IMR-90 (cell line): Measurements from ENCODE around the gene QPRT. TPM values are rescaled to one million over a fixed set of nuclear protein-coding genes. Genes with fewer than 3 reads are reported as not detected.

Source experiments
- ATAC-seq: fragments of 200-7000 bp; cut with Tn5 transposase; 2 replicates; pipeline ENCODE4 v1.9.1; 2020; ENCODE audit warnings: low read depth, mild to moderate bottlenecking, moderate library complexity
- BruUV-seq: library from RNA; stranded (reverse); fragments of 400-500 nt; replicated peaks from 2 replicates; lab custom pipeline; 2021; lab: Mats Ljungman, UMichigan
- CTCF ChIA-PET: fragments of 300-600 bp; formaldehyde crosslinking; extraction: SDS; loops from one replicate; lab custom pipeline; 2021; ENCODE audit warnings: antibody characterized with exemption; lab: Yijun Ruan, JAX
- POLR2A ChIA-PET: fragments of 300-600 bp; sonication (Branson Sonifier 250); formaldehyde crosslinking; loops from one replicate; lab custom pipeline; 2022; ENCODE audit warnings: antibody characterized with exemption; ENCODE audit not compliant: unreplicated experiment; lab: Charles Lee
- DNase-seq: peaks from one replicate; pipeline ENCODE4 v3.0.0; 2013
- H2AFZ ChIP-seq: replicated peaks from 2 replicates; pipeline ENCODE3; 2013; ENCODE audit warnings: low read length, mild to moderate bottlenecking; ENCODE audit not compliant: poor library complexity
- H2AK5ac ChIP-seq: 2 replicates; pipeline ENCODE4 v1.6.1; 2013; ENCODE audit warnings: low read depth, low read length, inconsistent platforms
- H2AK9ac ChIP-seq: replicated peaks from 2 replicates; pipeline ENCODE3; 2013; ENCODE audit warnings: mild to moderate bottlenecking, low read depth, low read length, moderate library complexity; ENCODE audit not compliant: poor library complexity
- H2BK120ac ChIP-seq: 2 replicates; pipeline ENCODE4 v1.6.1; 2013; ENCODE audit warnings: low read depth, low read length, inconsistent platforms
- H2BK15ac ChIP-seq: 3 replicates; pipeline ENCODE4 v1.6.1; 2013; ENCODE audit warnings: low read depth, low read length, inconsistent platforms
- H2BK20ac ChIP-seq: 2 replicates; pipeline ENCODE4 v1.6.1; 2013; ENCODE audit warnings: low read depth, mild to moderate bottlenecking, inconsistent platforms, low read length, moderate library complexity
- H2BK5ac ChIP-seq: 2 replicates; pipeline ENCODE4 v1.6.1; 2013; ENCODE audit warnings: mild to moderate bottlenecking, low read depth, low read length, inconsistent platforms; ENCODE audit not compliant: poor library complexity, severe bottlenecking
- H3K14ac ChIP-seq: replicated peaks from 2 replicates; pipeline ENCODE4 v1.6.1; 2013; ENCODE audit warnings: low read depth, low read length, inconsistent platforms
- H3K18ac ChIP-seq: 2 replicates; pipeline ENCODE4 v1.6.1; 2013; ENCODE audit warnings: low read depth, low read length, control low read depth
- H3K23ac ChIP-seq: 2 replicates; pipeline ENCODE4 v1.6.1; 2013; ENCODE audit warnings: low read depth, low read length, inconsistent platforms
- H3K27ac ChIP-seq: 2 replicates; pipeline ENCODE4 v1.5.1; 2013; ENCODE audit warnings: mild to moderate bottlenecking, control low read depth, low read length; ENCODE audit not compliant: insufficient read depth
- H3K27me3 ChIP-seq: 2 replicates; pipeline ENCODE4 v1.6.1; 2013; ENCODE audit warnings: low read length; ENCODE audit not compliant: control insufficient read depth, insufficient read depth
- H3K36me3 ChIP-seq: 2 replicates; pipeline ENCODE4 v1.6.1; 2013; ENCODE audit warnings: low read length, mixed read lengths; ENCODE audit not compliant: control insufficient read depth, insufficient read depth
- H3K4ac ChIP-seq: 2 replicates; pipeline ENCODE4 v1.6.1; 2013; ENCODE audit warnings: low read depth, low read length, inconsistent platforms
- H3K4me1 ChIP-seq: 2 replicates; pipeline ENCODE4 v1.6.1; 2013; ENCODE audit warnings: low read length, mixed read lengths; ENCODE audit not compliant: control insufficient read depth, insufficient read depth
- H3K4me2 ChIP-seq: 2 replicates; pipeline ENCODE4 v1.6.1; 2013; ENCODE audit warnings: low read depth, mild to moderate bottlenecking, control low read depth, low read length, moderate library complexity
- H3K4me3 ChIP-seq: 2 replicates; pipeline ENCODE4 v1.5.1; 2013; ENCODE audit warnings: low read depth, mild to moderate bottlenecking, control low read depth, low read length, moderate library complexity; ENCODE audit not compliant: insufficient read depth
- H3K56ac ChIP-seq: 2 replicates; pipeline ENCODE4 v1.6.1; 2013; ENCODE audit warnings: low read length, inconsistent platforms; ENCODE audit not compliant: insufficient read depth; ENCODE audit errors: extremely low read depth
- H3K79me1 ChIP-seq, 2 experiments: 2 replicates each; pipeline ENCODE4 v1.6.1; 2013; ENCODE audit warnings: low read length in 2 of 2, inconsistent platforms in 1 of 2, low read depth in 1 of 2
- H3K9ac ChIP-seq: 2 replicates; pipeline ENCODE4 v1.6.1; 2013; ENCODE audit warnings: low read depth, low read length, control low read depth
- H3K9me1 ChIP-seq: 2 replicates; pipeline ENCODE4 v1.6.1; 2013; ENCODE audit warnings: low read length, inconsistent platforms; ENCODE audit not compliant: insufficient read depth
- H3K9me3 ChIP-seq: 2 replicates; pipeline ENCODE4 v1.6.1; 2013; ENCODE audit warnings: low read length; ENCODE audit not compliant: control insufficient read depth, insufficient read depth
- H4K20me1 ChIP-seq: 2 replicates; pipeline ENCODE4 v1.6.1; 2013; ENCODE audit warnings: low read length, inconsistent platforms; ENCODE audit not compliant: insufficient read depth
- H4K5ac ChIP-seq: 2 replicates; pipeline ENCODE4 v1.6.1; 2013; ENCODE audit warnings: mild to moderate bottlenecking, low read depth, low read length, control low read depth
- H4K8ac ChIP-seq, 2 experiments: 2 replicates each; pipeline ENCODE4 v1.6.1; 2013; ENCODE audit warnings: low read depth in 2 of 2, low read length in 2 of 2, control low read depth in 1 of 2, inconsistent platforms in 1 of 2
- H4K91ac ChIP-seq: 2 replicates; pipeline ENCODE4 v1.6.1; 2013; ENCODE audit warnings: low read depth, low read length, inconsistent platforms; ENCODE audit not compliant: insufficient read depth
- CTCF ChIP-seq: conservative IDR thresholded peaks from 2 replicates; pipeline ENCODE4 v1.5.1; 2012; ENCODE audit warnings: mild to moderate bottlenecking, low read depth, low read length, improper control_type of control experiment
- RAD21 ChIP-seq: IDR thresholded peaks from 2 replicates; pipeline ENCODE4 v1.6.1; 2012; ENCODE audit warnings: low read length, improper control_type of control experiment
- RFX5 ChIP-seq: IDR thresholded peaks from 2 replicates; pipeline ENCODE4 v1.8.0; 2012; ENCODE audit warnings: low read depth, mild to moderate bottlenecking, low read length, moderate library complexity
- SMC3 ChIP-seq: fragments of 150-350 bp; IDR thresholded peaks from 2 replicates; pipeline ENCODE4 v1.6.1; 2016; ENCODE audit warnings: low read depth, mild to moderate bottlenecking, antibody characterized with exemption, low read length, moderate library complexity
- WGBS, 2 experiments: methylation state at CpG; one replicate each; pipeline versions ENCODE4 v1.1.5 to v1.1.7; 2013; ENCODE audit warnings: missing lambda C conversion rate in 2 of 2; ENCODE audit not compliant: insufficient read length in 1 of 2; ENCODE audit errors: extremely low coverage in 2 of 2; 5-methylcytosine and 5-hydroxymethylcytosine counted together
- dilution Hi-C: fragments of 300-500 bp; cut with HindIII; formaldehyde crosslinking; loops from one replicate; pipeline ENCODE4 v1.14.3; 2018; ENCODE audit warnings: low sequenced_read_pairs; ENCODE audit not compliant: unreplicated experiment
- in situ Hi-C: fragments of 300-500 bp; cut with MboI; formaldehyde crosslinking; loops from 3 replicates; pipeline ENCODE4 v1.14.3; 2019; ENCODE audit warnings: low sequenced_read_pairs, inconsistent platforms, mixed read lengths
- intact Hi-C: fragments of 100-400 bp; cut with micrococcal nuclease; formaldehyde crosslinking; loops from 2 replicates; pipeline ENCODE4 v1.10.0; 2022
- polyA plus RNA-seq, 3 experiments: library from polyadenylated mRNA; depleted of rRNA; stranded (reverse); fragments of >200 nt; gene quantifications; 2 replicates each; pipeline ENCODE4 v1.2.3, GENCODE V29; 2012; ENCODE audit warnings: low replicate concordance in 1 of 3
- total RNA-seq: library from RNA; depleted of rRNA; stranded (reverse); fragments of >200 nt; gene quantifications from 2 replicates; pipeline ENCODE4 v1.2.3, GENCODE V29; 2012

Gene QPRT
- total and polyA plus RNA-seq, 2 of the 4 experiments (the other 2 are of a cell fraction) = 3.4 to 6.3 TPM

GRCh38 chr16:29729116-29729521, 50.1 kb downstream of the QPRT start:
- Histone ChIP-seq H3K4ac (no peak overlapping the region), H4K20me1 (no peaks in the 10 kb centered on the region), H3K4me3 (no peak overlapping the region), H3K9ac (no peak overlapping the region), H3K79me1 (no peaks in the 10 kb centered on the region), H3K27me3 (peaks cover 11% of the 10 kb centered on the region), H3K36me3 (no peaks in the 10 kb centered on the region), H3K9me1 (no peaks in the 10 kb centered on the region), H3K18ac (no peak overlapping the region), H2AK9ac (no peak overlapping the region), H2BK120ac (no peak overlapping the region), H3K23ac (no peak overlapping the region), H4K91ac (no peak overlapping the region), H2BK20ac (no peak overlapping the region), H2BK15ac (no peak overlapping the region), H2BK5ac (no peak overlapping the region), H2AFZ (peak overlapping the region; percentile 82), H4K8ac (no peak overlapping the region), H2AK5ac (no peak overlapping the region), H3K14ac (no peak overlapping the region), H4K5ac (no peak overlapping the region), H3K27ac (no peak overlapping the region), H3K56ac (no peak overlapping the region), H3K4me1 (no peaks in the 10 kb centered on the region), H3K4me2 (no peak overlapping the region), H3K9me3 (no peaks in the 10 kb centered on the region)
- ChIA-PET POLR2A (no interaction called here), CTCF (interaction anchor here (1.0 to 1.5 kb wide), 5 partner anchors 22 to 88 kb away, joined by 3 to 6 read pairs (median 5); no protein-coding TSS in a partner anchor)
- intact Hi-C loops (loop anchor here (2.0 to 10.0 kb wide), 2 partner anchors 28 to 754 kb away; partner anchors contain the start of gene SPNS1), dilution Hi-C loops (no loop called here), in situ Hi-C loops (no loop called here)
- WGBS, 2 experiments = no CpG with 5 or more reads among the region's 6 CpGs
- peak; percentile 49 for DNase-seq
- BruUV-seq = no TSS peak
- TF ChIP-seq RAD21 (peak; percentile 57), RFX5 (no peak), CTCF (peak; percentile 69), SMC3 (peak; percentile 41; the same call in 1 of the 2 replicates)
- ATAC-seq = peak; percentile 86
